PFSK-1 (cell line): ENCODE measurements around the gene SHROOM1.

ENCODE experiments used
- FOXP2 ChIP-seq: optimal IDR thresholded peaks from 2 replicates; pipeline ENCODE3; 2011; ENCODE audit warnings: borderline replicate concordance, control low read depth, inconsistent platforms; ENCODE audit not compliant: insufficient read depth; ENCODE audit errors: extremely low read length, extremely low read depth
- POLR2AphosphoS5 ChIP-seq: IDR thresholded peaks from 2 replicates; pipeline ENCODE4 v1.6.1; 2012; ENCODE audit warnings: low read depth, mild to moderate bottlenecking, control low read depth, low read length, moderate library complexity
- TAF1 ChIP-seq: IDR thresholded peaks from 2 replicates; pipeline ENCODE4 v1.6.1; 2012; ENCODE audit warnings: low read length, control low read depth, borderline replicate concordance; ENCODE audit not compliant: insufficient read depth
- TF ChIP-seq, protein P1 (sequence below), 2 experiments: IDR thresholded peaks; 2 replicates each; pipeline versions ENCODE4 v1.6.1 to v1.8.0; 2011 to 2012; ENCODE audit warnings: low read depth in 2 of 2, low read length in 2 of 2, control low read depth in 1 of 2, inconsistent platforms in 1 of 2, mild to moderate bottlenecking in 1 of 2, moderate library complexity in 1 of 2; ENCODE audit not compliant: insufficient read depth in 1 of 2

DNA sequence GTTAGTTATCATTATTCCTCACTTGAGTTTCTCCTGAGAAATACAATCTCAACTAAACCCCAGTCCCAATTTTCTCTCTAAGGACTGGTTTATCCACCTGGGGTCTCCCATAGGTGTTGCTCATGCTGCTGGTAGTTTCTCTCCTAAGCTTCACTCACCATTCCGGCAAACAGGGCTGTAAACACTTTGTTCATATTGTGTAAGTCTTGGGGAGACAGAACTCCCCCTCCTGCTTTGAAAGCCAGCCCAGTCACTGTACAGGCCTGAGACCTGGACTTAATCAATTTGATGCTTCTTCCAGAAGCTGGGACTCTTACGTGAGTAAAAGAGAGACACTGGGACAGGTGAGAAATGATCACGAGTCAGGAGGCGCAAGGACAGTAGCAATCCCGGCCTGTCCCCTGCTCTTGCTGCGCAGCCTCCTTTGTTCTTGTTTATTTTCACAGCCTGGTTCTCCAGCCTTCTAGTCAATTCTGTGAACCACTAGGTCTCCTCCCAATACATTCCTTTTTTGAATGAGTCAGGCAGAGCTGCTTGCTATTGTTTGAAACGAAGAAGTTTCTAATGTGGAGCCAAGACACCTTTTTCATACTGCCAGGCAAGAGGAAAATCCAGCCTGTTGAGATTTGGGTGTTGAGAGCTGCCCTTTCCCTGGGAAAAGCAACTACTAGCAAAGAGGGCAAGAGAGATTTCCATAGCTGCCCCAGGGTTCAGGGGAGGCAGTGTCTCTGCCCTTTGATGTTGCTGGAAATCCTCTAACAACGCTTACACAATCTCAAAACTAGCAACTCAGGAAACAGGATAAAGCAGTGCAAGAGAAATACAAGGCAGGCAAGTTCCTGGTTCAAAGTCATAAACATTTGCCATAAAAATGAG, 9.2 kb upstream of the SHROOM1 start:
- TF ChIP-seq POLR2AphosphoS5 = no peak
- TF ChIP-seq TAF1 = no peak
- TF ChIP-seq, protein P1, sequence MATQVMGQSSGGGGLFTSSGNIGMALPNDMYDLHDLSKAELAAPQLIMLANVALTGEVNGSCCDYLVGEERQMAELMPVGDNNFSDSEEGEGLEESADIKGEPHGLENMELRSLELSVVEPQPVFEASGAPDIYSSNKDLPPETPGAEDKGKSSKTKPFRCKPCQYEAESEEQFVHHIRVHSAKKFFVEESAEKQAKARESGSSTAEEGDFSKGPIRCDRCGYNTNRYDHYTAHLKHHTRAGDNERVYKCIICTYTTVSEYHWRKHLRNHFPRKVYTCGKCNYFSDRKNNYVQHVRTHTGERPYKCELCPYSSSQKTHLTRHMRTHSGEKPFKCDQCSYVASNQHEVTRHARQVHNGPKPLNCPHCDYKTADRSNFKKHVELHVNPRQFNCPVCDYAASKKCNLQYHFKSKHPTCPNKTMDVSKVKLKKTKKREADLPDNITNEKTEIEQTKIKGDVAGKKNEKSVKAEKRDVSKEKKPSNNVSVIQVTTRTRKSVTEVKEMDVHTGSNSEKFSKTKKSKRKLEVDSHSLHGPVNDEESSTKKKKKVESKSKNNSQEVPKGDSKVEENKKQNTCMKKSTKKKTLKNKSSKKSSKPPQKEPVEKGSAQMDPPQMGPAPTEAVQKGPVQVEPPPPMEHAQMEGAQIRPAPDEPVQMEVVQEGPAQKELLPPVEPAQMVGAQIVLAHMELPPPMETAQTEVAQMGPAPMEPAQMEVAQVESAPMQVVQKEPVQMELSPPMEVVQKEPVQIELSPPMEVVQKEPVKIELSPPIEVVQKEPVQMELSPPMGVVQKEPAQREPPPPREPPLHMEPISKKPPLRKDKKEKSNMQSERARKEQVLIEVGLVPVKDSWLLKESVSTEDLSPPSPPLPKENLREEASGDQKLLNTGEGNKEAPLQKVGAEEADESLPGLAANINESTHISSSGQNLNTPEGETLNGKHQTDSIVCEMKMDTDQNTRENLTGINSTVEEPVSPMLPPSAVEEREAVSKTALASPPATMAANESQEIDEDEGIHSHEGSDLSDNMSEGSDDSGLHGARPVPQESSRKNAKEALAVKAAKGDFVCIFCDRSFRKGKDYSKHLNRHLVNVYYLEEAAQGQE (IDR thresholded peaks at IDR 0.05; ENCODE audit: insufficient read depth in 1 of 2, low read depth in 2 of 2, low read length in 2 of 2) = no peak
- no peak for TF ChIP-seq FOXP2
